Measurements from ENCODE around the gene GTF3C4. TPM values are rescaled to one million over a fixed set of nuclear protein-coding genes. Genes with fewer than 3 reads are reported as not detected.

Gene GTF3C4
- total and polyA plus RNA-seq, 2 experiments from 2014 or later = 8.3 to 12.9 TPM

GRCh38 chr9:132671620-132672412 is 1.6 kb downstream of the GTF3C4 start:
- H3K27me3 ChIP-seq = no peaks in the 10 kb centered on the region
- DNase-seq (ENCODE audit: low read depth in 1 of 2, low spot score in 1 of 2) = no peak
- peak overlapping the region; percentile 80 for H3K4me3 ChIP-seq
- H3K4me1 ChIP-seq (ENCODE audit: low read depth) = peaks cover 8% of the 10 kb centered on the region
- H3K27ac ChIP-seq = no peak overlapping the region
- H3K36me3 ChIP-seq = no peaks in the 10 kb centered on the region
- TF ChIP-seq CTCF (IDR thresholded peaks at IDR 0.05; ENCODE audit: low read depth, low read length) = no peak
- H3K9me3 ChIP-seq (ENCODE audit: low read depth) = no peaks in the 10 kb centered on the region

- DNase-seq (ENCODE audit: low read depth in 1 of 2, low spot score in 1 of 2) = no peak
- H3K4me1 ChIP-seq (ENCODE audit: low read depth) = peaks cover 8% of the 10 kb centered on the region
- TF ChIP-seq CTCF (IDR thresholded peaks at IDR 0.05; ENCODE audit: low read depth, low read length) = no peak
- H3K27me3 ChIP-seq = no peaks in the 10 kb centered on the region
- no peaks in the 10 kb centered on the region for H3K36me3 ChIP-seq
- no peaks in the 10 kb centered on the region for H3K9me3 ChIP-seq (ENCODE audit: low read depth)
- H3K4me3 ChIP-seq = no peak overlapping the region
- no peak overlapping the region for H3K27ac ChIP-seq
Measured at GRCh38 chr9:132672413-132672690, 2.1 kb downstream of the GTF3C4 start.

- H3K27me3 ChIP-seq = no peaks in the 10 kb centered on the region
- peaks cover 8% of the 10 kb centered on the region for H3K4me1 ChIP-seq (ENCODE audit: low read depth)
- H3K27ac ChIP-seq = no peak overlapping the region
- peak; percentile 8 to 54 for DNase-seq (ENCODE audit: low read depth in 1 of 2, low spot score in 1 of 2)
- no peak overlapping the region for H3K4me3 ChIP-seq
- TF ChIP-seq CTCF (IDR thresholded peaks at IDR 0.05; ENCODE audit: low read depth, low read length) = peak; percentile 17
- H3K36me3 ChIP-seq = no peaks in the 10 kb centered on the region
- H3K9me3 ChIP-seq (ENCODE audit: low read depth) = no peaks in the 10 kb centered on the region
Measured at GRCh38 chr9:132673355-132673754, 3.1 kb downstream of the GTF3C4 start.

- Histone ChIP-seq H3K27me3 (no peaks in the 10 kb centered on the region), H3K4me1 (ENCODE audit: low read depth) (peaks cover 8% of the 10 kb centered on the region), H3K27ac (no peak overlapping the region), H3K36me3 (peaks cover 8% of the 10 kb centered on the region), H3K4me3 (no peak overlapping the region), H3K9me3 (ENCODE audit: low read depth) (no peaks in the 10 kb centered on the region)
- DNase-seq (ENCODE audit: low read depth in 1 of 2, low spot score in 1 of 2) = no peak
- TF ChIP-seq CTCF (IDR thresholded peaks at IDR 0.05; ENCODE audit: low read depth, low read length) = no peak
Measured at GRCh38 chr9:132674485-132674884, 4.2 kb downstream of the GTF3C4 start.

- H3K9me3 ChIP-seq (ENCODE audit: low read depth) = no peaks in the 10 kb centered on the region
- H3K27ac ChIP-seq = no peak overlapping the region
- TF ChIP-seq CTCF (IDR thresholded peaks at IDR 0.05; ENCODE audit: low read depth, low read length) = no peak
- no peak overlapping the region for H3K4me3 ChIP-seq
- peaks cover 18% of the 10 kb centered on the region for H3K36me3 ChIP-seq
- peaks cover under 1% of the 10 kb centered on the region for H3K4me1 ChIP-seq (ENCODE audit: low read depth)
- H3K27me3 ChIP-seq = no peaks in the 10 kb centered on the region
- no peak for DNase-seq (ENCODE audit: low read depth in 1 of 2, low spot score in 1 of 2)
Measured at GRCh38 chr9:132677976-132678375, 7.7 kb downstream of the GTF3C4 start.
